DND-41 (cell line): ENCODE measurements around the gene AJM1.

Experiments
- EZH2 ChIP-seq: IDR thresholded peaks from 3 replicates; pipeline ENCODE4 v1.6.1; 2012; ENCODE audit warnings: borderline replicate concordance, low read depth, mild to moderate bottlenecking, moderate library complexity, low read length, inconsistent platforms; ENCODE audit not compliant: severe bottlenecking
- TF ChIP-seq, protein P1 (sequence below): IDR thresholded peaks from 2 replicates; pipeline ENCODE4 v1.5.1; 2012; ENCODE audit warnings: borderline replicate concordance, low read length, moderate library complexity, mild to moderate bottlenecking; ENCODE audit not compliant: poor library complexity, severe bottlenecking; ENCODE audit errors: extremely low read depth

DNA sequence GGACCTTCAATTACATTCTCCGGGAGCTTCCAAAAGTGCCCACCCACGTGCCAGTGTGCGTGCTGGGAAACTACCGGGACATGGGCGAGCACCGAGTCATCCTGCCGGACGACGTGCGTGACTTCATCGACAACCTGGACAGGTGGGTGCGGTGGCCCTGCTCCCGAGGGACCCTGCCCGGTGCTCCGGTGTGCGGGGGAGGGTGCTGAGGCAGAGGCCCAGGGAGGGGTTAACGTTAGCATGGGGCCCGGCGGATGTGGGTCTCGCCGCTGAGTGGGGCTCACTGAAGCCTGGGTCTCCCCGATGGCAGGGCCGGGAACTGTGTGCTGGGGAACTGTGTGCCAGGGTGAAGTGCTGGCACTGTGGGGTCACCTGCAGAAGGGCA, 10.6 kb upstream of the AJM1 start:
- TF ChIP-seq, protein P1, sequence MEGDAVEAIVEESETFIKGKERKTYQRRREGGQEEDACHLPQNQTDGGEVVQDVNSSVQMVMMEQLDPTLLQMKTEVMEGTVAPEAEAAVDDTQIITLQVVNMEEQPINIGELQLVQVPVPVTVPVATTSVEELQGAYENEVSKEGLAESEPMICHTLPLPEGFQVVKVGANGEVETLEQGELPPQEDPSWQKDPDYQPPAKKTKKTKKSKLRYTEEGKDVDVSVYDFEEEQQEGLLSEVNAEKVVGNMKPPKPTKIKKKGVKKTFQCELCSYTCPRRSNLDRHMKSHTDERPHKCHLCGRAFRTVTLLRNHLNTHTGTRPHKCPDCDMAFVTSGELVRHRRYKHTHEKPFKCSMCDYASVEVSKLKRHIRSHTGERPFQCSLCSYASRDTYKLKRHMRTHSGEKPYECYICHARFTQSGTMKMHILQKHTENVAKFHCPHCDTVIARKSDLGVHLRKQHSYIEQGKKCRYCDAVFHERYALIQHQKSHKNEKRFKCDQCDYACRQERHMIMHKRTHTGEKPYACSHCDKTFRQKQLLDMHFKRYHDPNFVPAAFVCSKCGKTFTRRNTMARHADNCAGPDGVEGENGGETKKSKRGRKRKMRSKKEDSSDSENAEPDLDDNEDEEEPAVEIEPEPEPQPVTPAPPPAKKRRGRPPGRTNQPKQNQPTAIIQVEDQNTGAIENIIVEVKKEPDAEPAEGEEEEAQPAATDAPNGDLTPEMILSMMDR = no peak
- no peak for TF ChIP-seq EZH2
